PC-9 (cell line): ENCODE results near the gene YY1. TPM values are rescaled to one million over a fixed set of nuclear protein-coding genes. Genes with fewer than 3 reads are reported as not detected.

Experiments
- BruUV-seq: library from RNA; stranded (reverse); fragments of 400-500 nt; replicated peaks from 2 replicates; lab custom pipeline; 2021; lab: Mats Ljungman, UMichigan
- CTCF ChIA-PET: fragments of 300-600 bp; sonication (Branson Sonifier 250); formaldehyde crosslinking; loops from one replicate; lab custom pipeline; 2022; ENCODE audit warnings: antibody characterized with exemption; lab: Charles Lee
- POLR2A ChIA-PET: fragments of 300-600 bp; sonication (Branson Sonifier 250); formaldehyde crosslinking; loops from one replicate; lab custom pipeline; 2022; ENCODE audit warnings: antibody characterized with exemption; ENCODE audit not compliant: unreplicated experiment; lab: Charles Lee
- DNase-seq, 2 experiments: peaks; one replicate each; pipeline versions ENCODE4 v3.0.0 to v3.0.0-alpha.2; 2015 to 2022; ENCODE audit warnings: mixed read lengths in 1 of 2
- H2AFZ ChIP-seq: fragments of 200-600 bp; sonication (generic); 2 replicates; pipeline ENCODE4 v1.8.1; 2017; ENCODE audit warnings: antibody characterized with exemption
- H3F3A ChIP-seq: fragments of 200-600 bp; sonication (generic); 2 replicates; pipeline ENCODE4 v1.8.1; 2017; ENCODE audit warnings: antibody characterized with exemption, mild to moderate bottlenecking, low read depth; ENCODE audit not compliant: insufficient read depth
- H3K27ac ChIP-seq: fragments of 200-600 bp; sonication (generic); 2 replicates; pipeline ENCODE4 v1.6.1; 2016; ENCODE audit warnings: mixed run types
- H3K27me3 ChIP-seq: fragments of 200-600 bp; sonication (generic); 2 replicates; pipeline ENCODE4 v1.6.1; 2016; ENCODE audit warnings: low read depth, mixed run types; ENCODE audit not compliant: insufficient read depth
- H3K36me3 ChIP-seq: fragments of 200-600 bp; sonication (generic); 2 replicates; pipeline ENCODE4 v1.6.1; 2016; ENCODE audit warnings: low read depth, mixed run types
- H3K4me1 ChIP-seq: fragments of 200-600 bp; sonication (generic); replicated peaks from 2 replicates; pipeline ENCODE4 v1.6.1; 2016; ENCODE audit warnings: mixed run types; ENCODE audit not compliant: insufficient read depth
- H3K4me2 ChIP-seq: fragments of 200-600 bp; sonication (generic); 2 replicates; pipeline ENCODE4 v1.6.1; 2017; ENCODE audit warnings: mixed run types
- H3K4me3 ChIP-seq: fragments of 200-600 bp; sonication (generic); 2 replicates; pipeline ENCODE4 v1.6.1; 2016; ENCODE audit warnings: mixed run types
- H3K79me2 ChIP-seq: fragments of 200-600 bp; sonication (generic); 2 replicates; pipeline ENCODE4 v1.6.1; 2017; ENCODE audit warnings: low read depth, mixed run types
- H3K9me2 ChIP-seq: fragments of 200-600 bp; sonication (generic); 2 replicates; pipeline ENCODE4 v1.8.1; 2017; ENCODE audit warnings: mild to moderate bottlenecking; ENCODE audit not compliant: insufficient read depth
- H3K9me3 ChIP-seq: fragments of 200-600 bp; sonication (generic); 2 replicates; pipeline ENCODE4 v1.8.1; 2016; ENCODE audit warnings: low read depth; ENCODE audit not compliant: insufficient read depth
- H4K20me1 ChIP-seq: fragments of 200-600 bp; sonication (generic); 2 replicates; pipeline ENCODE4 v1.8.1; 2017; ENCODE audit not compliant: insufficient read depth
- CTCF ChIP-seq: fragments of 200-600 bp; sonication (generic); conservative IDR thresholded peaks from 2 replicates; pipeline ENCODE4 v1.6.1; 2017; ENCODE audit warnings: mixed run types, antibody characterized with exemption, mild to moderate bottlenecking, moderate library complexity
- EZH2 ChIP-seq: fragments of 200-600 bp; sonication (generic); IDR thresholded peaks from 2 replicates; pipeline ENCODE4 v1.8.0; 2017; ENCODE audit warnings: antibody characterized with exemption, low read depth
- intact Hi-C: fragments of 100-400 bp; cut with micrococcal nuclease; formaldehyde crosslinking; loops from one replicate; pipeline ENCODE4 v1.10.0; 2022; ENCODE audit not compliant: unreplicated experiment
- total RNA-seq: library from RNA; stranded (reverse); gene quantifications from 2 replicates; pipeline ENCODE4 v1.2.3, GENCODE V29; 2021

The YY1 gene
- total RNA-seq, 1 experiment from 2014 or later = 32.3 TPM

GRCh38 chr14:100261621-100262020 is 22.7 kb downstream of the YY1 start:
- H3K9me3 ChIP-seq = no peaks in the 10 kb centered on the region
- no peak overlapping the region for H3K27ac ChIP-seq
- no peaks in the 10 kb centered on the region for H3K4me1 ChIP-seq
- peaks cover 95% of the 10 kb centered on the region for H3K79me2 ChIP-seq
- no TSS peak for BruUV-seq
- H3K4me2 ChIP-seq = no peak overlapping the region
- no peak overlapping the region for H2AFZ ChIP-seq
- ChIA-PET CTCF (no interaction called here), POLR2A (interaction anchor here (0.6 kb wide), 1 partner anchor 9 kb away, joined by 4 read pairs; no protein-coding TSS in a partner anchor)
- no peaks in the 10 kb centered on the region; the same call in 1 of the 2 replicates for H3F3A ChIP-seq
- no peak for DNase-seq
- no peaks in the 10 kb centered on the region for H3K27me3 ChIP-seq
- no peaks in the 10 kb centered on the region for H3K9me2 ChIP-seq
- intact Hi-C loops = no loop called here
- no peaks in the 10 kb centered on the region for H3K36me3 ChIP-seq
- H3K4me3 ChIP-seq = no peak overlapping the region
- H4K20me1 ChIP-seq = peaks cover 91% of the 10 kb centered on the region
- TF ChIP-seq EZH2 = no peak
- no peak for TF ChIP-seq CTCF

- H3K27ac ChIP-seq = no peak overlapping the region
- ChIA-PET POLR2A (no interaction called here), CTCF (no interaction called here)
- no peaks in the 10 kb centered on the region for H3K4me1 ChIP-seq
- peaks cover 88% of the 10 kb centered on the region for H4K20me1 ChIP-seq
- no TSS peak for BruUV-seq
- no peak overlapping the region for H3K4me3 ChIP-seq
- no peak overlapping the region for H3K4me2 ChIP-seq
- no peaks in the 10 kb centered on the region; the same call in 1 of the 2 replicates for H3F3A ChIP-seq
- H3K27me3 ChIP-seq = no peaks in the 10 kb centered on the region
- peaks cover 95% of the 10 kb centered on the region for H3K79me2 ChIP-seq
- TF ChIP-seq CTCF (no peak), EZH2 (no peak)
- no peaks in the 10 kb centered on the region for H3K9me3 ChIP-seq
- no peak overlapping the region for H2AFZ ChIP-seq
- DNase-seq = no peak
- H3K36me3 ChIP-seq = no peaks in the 10 kb centered on the region
- intact Hi-C loops = no loop called here
- no peaks in the 10 kb centered on the region for H3K9me2 ChIP-seq
These were observed 23.6 kb downstream of the YY1 start for GRCh38 chr14:100262545-100262944.

GRCh38 chr14:100263141-100263540 is 24.2 kb downstream of the YY1 start:
- no peak overlapping the region for H3K27ac ChIP-seq
- H3K4me2 ChIP-seq = no peak overlapping the region
- DNase-seq = no peak
- intact Hi-C loops = no loop called here
- no peaks in the 10 kb centered on the region for H3K27me3 ChIP-seq
- peaks cover 3% of the 10 kb centered on the region; the same call in 1 of the 2 replicates for H3F3A ChIP-seq
- peaks cover 88% of the 10 kb centered on the region for H4K20me1 ChIP-seq
- H3K9me2 ChIP-seq = no peaks in the 10 kb centered on the region
- TF ChIP-seq CTCF (no peak), EZH2 (no peak)
- peaks cover 95% of the 10 kb centered on the region for H3K79me2 ChIP-seq
- no peaks in the 10 kb centered on the region for H3K4me1 ChIP-seq
- H2AFZ ChIP-seq = no peak overlapping the region
- ChIA-PET CTCF (no interaction called here), POLR2A (no interaction called here)
- no peaks in the 10 kb centered on the region for H3K9me3 ChIP-seq
- H3K4me3 ChIP-seq = no peak overlapping the region
- BruUV-seq = no TSS peak
- no peaks in the 10 kb centered on the region for H3K36me3 ChIP-seq
